Fibroblast of skin of right biceps (primary cell): ENCODE data around the gene SEMA4D.

Experiments
- DNase-seq: peaks from one replicate; pipeline ENCODE4 v3.0.0-alpha.2; 2013

Gene SEMA4D

GRCh38 chr9:89402695-89403427, 95.1 kb downstream of the SEMA4D start:
- DNase-seq, result no peak

- DNase-seq, result no peak
Measured at GRCh38 chr9:89400403-89401116, 97.4 kb downstream of the SEMA4D start.

GRCh38 chr9:89398621-89399020, 99.3 kb downstream of the SEMA4D start:
- no peak for DNase-seq

DNA sequence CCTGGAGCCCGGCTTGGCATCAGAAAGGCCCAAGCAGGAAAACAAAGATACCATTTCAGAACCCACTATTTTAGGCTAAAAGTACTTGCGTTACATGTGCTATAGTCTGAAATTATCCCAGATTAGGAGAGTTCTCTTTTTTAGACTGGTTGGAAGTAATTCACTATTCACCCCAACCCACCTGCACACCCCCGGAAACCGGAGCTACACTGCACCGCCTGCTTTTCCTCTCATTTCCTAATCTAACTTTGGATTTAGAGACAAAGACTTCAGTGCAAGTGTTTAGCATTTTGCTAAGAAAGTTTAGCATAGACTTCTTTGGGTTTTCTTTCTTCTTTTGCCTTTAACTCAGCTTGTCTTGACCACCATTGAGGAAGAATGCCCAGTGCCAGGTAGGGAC, 100.4 kb downstream of the SEMA4D start:
- no peak for DNase-seq

- DNase-seq, result no peak
Measured at GRCh38 chr9:89395931-89396710, 101.8 kb downstream of the SEMA4D start.

- DNase-seq, result no peak
Measured at GRCh38 chr9:89394412-89394811, 103.5 kb downstream of the SEMA4D start.

DNA sequence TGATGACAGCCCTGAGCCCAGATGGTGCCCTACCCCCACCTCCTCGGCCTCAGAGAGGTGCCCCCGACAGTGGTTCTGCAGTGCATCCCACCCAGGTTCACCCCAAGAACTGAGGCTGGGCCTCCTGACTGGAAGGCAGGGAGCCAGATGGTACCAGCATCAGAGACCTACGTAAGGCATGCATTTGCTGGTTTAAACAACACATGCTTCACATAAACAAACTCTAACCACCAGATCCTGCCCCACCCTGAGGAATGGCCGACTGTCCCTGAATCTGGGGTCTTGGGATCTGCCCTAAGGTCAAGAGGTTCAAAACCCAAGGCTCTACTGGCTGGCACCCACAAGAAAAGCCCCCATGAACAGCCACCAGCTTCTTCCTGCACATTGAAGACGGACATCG, 106.3 kb downstream of the SEMA4D start:
- no peak for DNase-seq

DNA sequence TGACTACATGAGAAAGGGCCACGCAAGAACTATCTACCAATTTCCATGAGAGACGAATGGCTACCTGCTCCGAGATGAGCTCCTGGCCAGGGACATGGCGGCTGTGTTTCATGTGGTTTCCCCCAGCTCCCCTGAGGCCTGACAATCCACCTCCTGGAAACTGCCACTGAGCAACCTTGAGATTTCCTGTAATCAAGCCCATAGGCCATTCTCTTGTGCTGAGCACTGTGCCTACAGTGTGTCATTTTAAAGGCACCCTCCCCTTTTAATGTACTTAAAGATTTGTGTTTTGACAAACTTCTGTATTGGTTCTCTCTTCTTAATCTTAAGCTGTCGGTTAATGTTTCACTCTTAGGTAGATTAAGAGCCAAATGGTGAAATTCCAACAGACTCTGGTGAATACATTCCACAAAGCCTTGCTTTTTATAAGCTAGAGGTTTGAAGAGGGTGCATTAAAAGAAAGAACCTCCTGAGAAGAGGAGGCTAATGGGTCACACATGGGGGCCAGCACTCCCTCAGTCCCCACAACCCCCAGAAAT, 107.3 kb downstream of the SEMA4D start:
- no peak for DNase-seq

DNA sequence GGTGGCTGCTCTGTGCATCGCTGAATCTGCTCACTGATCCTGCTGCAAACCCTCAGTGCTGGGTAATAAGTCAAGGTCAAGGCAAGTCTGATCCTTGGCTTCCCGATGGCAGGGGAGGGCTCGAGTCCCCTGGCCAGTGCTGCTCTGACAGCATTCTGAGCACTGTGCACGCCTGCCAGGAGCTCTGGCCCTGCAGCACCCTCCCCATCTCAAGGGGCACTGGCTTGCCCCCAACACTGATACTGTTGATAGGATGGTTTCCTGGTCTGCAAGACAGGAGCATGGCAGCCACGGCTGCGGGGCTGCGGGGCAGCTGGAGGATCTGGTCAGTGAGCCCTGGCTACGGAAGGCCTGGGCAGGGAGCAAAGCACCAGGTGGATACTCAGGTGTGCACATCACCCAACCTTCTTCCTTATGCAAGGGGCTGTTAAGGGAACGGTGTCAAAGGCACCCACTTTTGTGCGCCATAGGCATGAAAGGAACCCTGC, 107.8 kb downstream of the SEMA4D start:
- no peak for DNase-seq

GRCh38 chr9:89388868-89389177, 109.1 kb downstream of the SEMA4D start:
- no peak for DNase-seq

GRCh38 chr9:89388084-89388867, 109.6 kb downstream of the SEMA4D start:
- DNase-seq, result peak; percentile 47

GRCh38 chr9:89387197-89387849, 110.6 kb downstream of the SEMA4D start:
- DNase-seq, result no peak

GRCh38 chr9:89386797-89387196, 111.1 kb downstream of the SEMA4D start:
- no peak for DNase-seq

- no peak for DNase-seq
Measured at GRCh38 chr9:89386206-89386605, 111.7 kb downstream of the SEMA4D start.

DNA sequence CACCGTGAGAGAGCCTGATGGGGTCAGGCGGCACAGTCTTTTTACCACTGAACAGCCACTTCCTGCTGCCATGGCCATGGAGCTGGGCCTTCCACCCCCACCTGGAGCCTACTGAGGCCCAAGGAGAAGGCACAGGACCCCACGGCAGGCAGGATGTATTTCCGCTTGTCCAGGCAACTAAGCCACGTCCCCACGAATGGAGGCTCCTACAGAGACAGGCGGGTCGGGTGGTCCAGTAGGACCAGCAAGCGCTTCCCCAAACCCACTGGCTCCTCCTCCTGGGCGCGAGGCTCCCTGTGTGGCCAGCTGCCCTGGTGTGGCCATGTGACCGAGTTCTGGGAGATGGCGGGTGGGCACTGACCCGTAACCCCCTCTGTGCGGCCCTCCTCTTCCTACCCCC, 113.1 kb downstream of the SEMA4D start:
- no peak for DNase-seq

DNA sequence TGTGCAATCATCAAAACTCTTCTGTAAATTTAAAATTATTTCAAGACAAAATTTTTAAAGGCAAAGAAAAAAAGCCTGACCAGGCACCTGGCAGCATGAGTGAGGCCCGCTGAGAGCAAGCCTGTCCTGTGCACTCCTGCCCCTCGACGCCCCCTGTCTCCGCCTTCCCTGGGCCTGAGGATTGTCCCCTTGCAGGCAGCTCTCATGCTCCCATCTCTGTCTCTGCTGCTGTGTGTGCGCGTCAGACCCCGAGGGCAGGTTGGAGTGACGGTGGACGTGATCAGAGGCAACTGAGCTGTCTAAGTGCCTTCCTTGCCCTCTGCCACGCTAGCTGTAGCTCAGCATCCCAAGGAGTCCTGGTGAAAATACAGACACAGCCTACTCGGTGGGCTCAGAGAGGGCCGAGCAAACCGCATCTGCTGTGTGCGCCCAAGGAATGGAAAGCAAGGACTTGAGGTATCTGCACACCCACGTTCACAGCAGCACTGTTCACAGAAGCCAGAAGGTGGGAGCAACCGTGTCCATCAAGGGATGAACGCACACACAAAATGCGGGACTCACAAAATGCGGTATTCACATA, 114.1 kb downstream of the SEMA4D start:
- no peak for DNase-seq

GRCh38 chr9:89383030-89383720, 114.7 kb downstream of the SEMA4D start:
- DNase-seq, result no peak

- DNase-seq, result no peak
Measured at GRCh38 chr9:89382026-89382986, 115.6 kb downstream of the SEMA4D start.

GRCh38 chr9:89381308-89381609, 116.7 kb downstream of the SEMA4D start:
- DNase-seq, result no peak
